Measurements from ENCODE around the gene B4GALT4.

GRCh38 chr3:119234610-119235009 lies 6.1 kb downstream of the B4GALT4 start:
- TF ChIP-seq CTCF (IDR thresholded peaks at IDR 0.05): no peak
- no peak for TF ChIP-seq POLR2A (IDR thresholded peaks at IDR 0.05)

All from heart left ventricle (tissue), 13 donors.